ENCODE results near the gene BTF3.
"Not testable (repeated sequence)": the region's sequence is repeated elsewhere in the genome, so short reads cannot be mapped to it uniquely, and the experiment has no call there.

Gene BTF3

DNA sequence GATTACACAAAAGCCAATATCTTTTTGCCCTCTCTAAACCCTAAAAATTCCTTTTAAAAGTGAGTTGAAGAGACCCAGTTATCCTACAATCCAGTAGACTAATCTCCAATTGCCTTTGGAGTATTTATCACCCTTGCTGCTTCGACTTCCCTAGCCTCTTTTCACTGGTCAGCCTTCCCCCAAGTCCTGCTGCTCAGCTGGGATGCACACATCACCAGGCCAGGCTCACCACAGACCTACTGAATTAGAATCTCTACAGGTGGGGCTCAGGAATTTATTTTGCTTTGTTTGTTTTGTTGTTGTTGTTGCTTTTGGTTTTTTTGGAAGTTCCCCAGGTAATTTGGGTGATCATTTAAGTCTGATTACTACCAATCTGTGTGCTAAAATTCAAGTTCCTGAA lies 38.1 kb upstream of the BTF3 start:
- Histone ChIP-seq H3K4me1 (no peaks in the 10 kb centered on the region), H3K9me3 (no peaks in the 10 kb centered on the region), H3K27me3 (no peaks in the 10 kb centered on the region), H3K4me2 (no peak overlapping the region), H4K20me1 (no peaks in the 10 kb centered on the region), H3K36me3 (no peaks in the 10 kb centered on the region), H3K4me3 (no peak overlapping the region), H3K9ac (no peak overlapping the region), H3K27ac (no peak overlapping the region)
- TF ChIP-seq Cebpa-rat (IDR thresholded peaks at IDR 0.05): no peak

DNA sequence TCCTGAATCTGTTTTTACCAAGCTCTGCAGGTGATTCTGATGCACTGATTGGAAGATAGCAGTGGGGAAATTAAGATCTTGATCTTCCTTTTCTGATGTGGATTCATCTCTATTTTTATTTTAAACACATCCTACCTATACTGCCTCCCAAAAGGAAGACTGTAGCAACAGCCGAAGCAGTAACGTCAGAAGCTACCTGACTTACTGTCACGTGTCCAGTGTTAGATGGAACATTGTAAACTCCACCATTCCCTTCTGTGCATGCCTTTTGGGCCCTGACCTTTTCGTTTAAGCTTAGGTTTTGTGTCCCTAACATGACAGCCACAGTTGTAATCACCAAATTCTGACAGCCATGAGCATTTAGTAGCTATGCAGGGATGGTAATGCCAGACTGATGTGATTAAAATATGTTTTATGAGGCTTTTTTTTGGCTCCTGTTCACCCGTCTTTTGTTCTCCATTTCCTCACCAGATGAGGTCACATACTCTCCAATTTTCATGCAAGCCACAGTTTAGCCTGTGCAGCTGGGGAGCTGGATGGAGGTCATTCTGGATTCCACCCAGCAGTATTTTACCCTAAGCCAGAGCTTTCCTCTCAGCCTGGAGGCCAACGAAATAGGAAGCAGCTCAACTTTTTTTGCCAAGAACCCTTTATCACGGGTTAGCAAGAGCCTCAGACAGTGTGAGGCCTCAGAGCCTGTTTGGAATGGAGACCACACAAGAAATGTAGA lies 34.1 kb upstream of the BTF3 start:
- TF ChIP-seq Cebpa-rat (IDR thresholded peaks at IDR 0.05): no peak
- Histone ChIP-seq H3K4me3 (no peak overlapping the region), H3K27me3 (no peaks in the 10 kb centered on the region), H4K20me1 (no peaks in the 10 kb centered on the region), H3K36me3 (no peaks in the 10 kb centered on the region), H3K4me1 (no peaks in the 10 kb centered on the region), H3K9ac (no peak overlapping the region), H3K4me2 (no peak overlapping the region), H3K9me3 (no peaks in the 10 kb centered on the region), H3K27ac (no peak overlapping the region)

DNA sequence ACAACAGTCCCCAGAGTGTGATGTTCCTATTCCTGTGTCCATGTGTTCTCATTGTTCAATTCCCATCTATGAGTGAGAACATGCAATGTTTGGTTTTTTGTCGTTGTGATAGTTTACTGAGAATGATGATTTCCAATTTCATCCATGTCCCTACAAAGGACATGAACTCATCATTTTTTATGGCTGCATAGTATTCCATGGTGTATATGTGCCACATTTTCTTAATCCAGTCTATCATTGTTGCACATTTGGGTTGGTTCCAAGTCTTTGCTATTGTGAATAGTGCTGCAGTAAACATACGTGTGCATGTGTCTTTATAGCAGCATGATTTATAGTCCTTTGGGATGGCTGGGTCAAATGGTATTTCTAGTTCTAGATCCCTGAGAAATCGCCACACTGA lies 29.6 kb upstream of the BTF3 start:
- not testable (repeated sequence) for H4K20me1 ChIP-seq, H3K27me3 ChIP-seq, H3K4me1 ChIP-seq, H3K4me3 ChIP-seq, H3K27ac ChIP-seq, H3K9me3 ChIP-seq, H3K9ac ChIP-seq, H3K4me2 ChIP-seq, H3K36me3 ChIP-seq

DNA sequence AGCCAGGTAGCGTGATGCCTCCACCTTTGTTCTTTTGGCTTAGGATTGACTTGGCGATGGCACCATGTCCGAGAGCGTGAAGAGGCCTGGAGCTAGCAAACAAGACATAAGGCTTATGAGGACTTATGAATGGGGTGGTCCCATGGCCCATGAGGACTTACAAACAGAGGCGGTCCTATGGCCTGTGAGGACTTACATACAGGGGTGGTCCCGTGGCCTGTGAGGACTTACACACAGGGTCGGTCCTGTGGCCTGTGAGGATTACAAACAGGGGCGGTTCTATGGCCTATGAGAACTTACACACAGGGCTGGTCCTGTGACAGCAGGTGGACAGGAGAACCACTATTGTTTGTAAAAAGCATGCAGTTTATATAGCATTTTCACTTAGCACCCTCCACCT lies 28.4 kb upstream of the BTF3 start:
- H3K9ac ChIP-seq: no peak overlapping the region
- H3K27ac ChIP-seq: no peak overlapping the region
- no peaks in the 10 kb centered on the region; the same call in 1 of the 2 replicates for H3K9me3 ChIP-seq
- TF ChIP-seq Cebpa-rat (IDR thresholded peaks at IDR 0.05): no peak
- H3K4me1 ChIP-seq: no peaks in the 10 kb centered on the region
- no peaks in the 10 kb centered on the region for H3K36me3 ChIP-seq
- H3K4me2 ChIP-seq: no peak overlapping the region
- no peaks in the 10 kb centered on the region for H3K27me3 ChIP-seq
- H4K20me1 ChIP-seq: no peaks in the 10 kb centered on the region
- H3K4me3 ChIP-seq: no peak overlapping the region

DNA sequence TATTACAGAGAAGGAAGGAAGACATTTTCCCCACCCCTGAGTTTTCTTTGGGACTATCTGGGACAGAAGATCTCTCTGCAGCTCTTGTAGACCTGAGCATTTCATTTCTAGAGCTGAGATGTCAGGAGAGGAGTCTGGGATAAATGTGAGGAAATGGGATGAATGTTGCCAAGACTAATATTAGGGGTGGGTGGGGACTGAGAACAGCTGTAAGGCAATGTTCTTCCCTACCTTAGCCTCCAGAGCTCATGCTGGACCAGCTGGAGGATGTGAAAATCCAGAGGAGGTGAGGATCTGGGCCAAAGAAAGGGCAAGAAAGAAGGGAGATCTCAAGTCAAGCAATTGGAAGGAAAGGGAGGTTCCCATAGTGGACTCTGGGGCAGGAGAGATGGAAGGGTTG lies 26.6 kb upstream of the BTF3 start:
- Histone ChIP-seq H3K27ac (no peak overlapping the region), H3K4me2 (no peak overlapping the region), H3K4me1 (no peaks in the 10 kb centered on the region), H3K9me3 (no peaks in the 10 kb centered on the region; the same call in 1 of the 2 replicates), H3K4me3 (no peak overlapping the region), H4K20me1 (no peaks in the 10 kb centered on the region), H3K27me3 (no peaks in the 10 kb centered on the region), H3K9ac (no peak overlapping the region), H3K36me3 (no peaks in the 10 kb centered on the region)
- no peak for TF ChIP-seq Cebpa-rat (IDR thresholded peaks at IDR 0.05)

DNA sequence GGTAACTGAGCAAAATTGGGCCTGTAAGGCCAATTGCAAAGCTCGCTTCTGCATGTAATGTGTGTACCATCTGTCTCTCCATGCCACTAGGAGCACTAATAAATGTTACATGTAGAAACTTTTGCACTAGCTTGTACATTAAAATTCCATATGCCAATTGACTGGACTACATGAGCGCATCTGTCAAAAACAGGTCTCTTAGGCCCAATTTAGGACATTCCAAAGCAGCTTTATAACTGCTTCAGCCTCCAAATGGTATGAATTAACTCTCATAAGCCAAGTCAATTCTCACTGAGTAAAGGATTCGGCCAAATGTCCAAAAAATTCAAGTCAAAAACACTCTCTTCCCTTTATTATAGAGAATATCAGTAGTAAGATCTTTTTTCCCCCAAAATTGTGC lies 26.1 kb upstream of the BTF3 start:
- Histone ChIP-seq H3K4me3 (no peak overlapping the region), H3K36me3 (no peaks in the 10 kb centered on the region), H3K27ac (no peak overlapping the region), H4K20me1 (no peaks in the 10 kb centered on the region), H3K9me3 (no peaks in the 10 kb centered on the region; the same call in 1 of the 2 replicates), H3K4me1 (no peaks in the 10 kb centered on the region), H3K27me3 (no peaks in the 10 kb centered on the region), H3K4me2 (no peak overlapping the region), H3K9ac (no peak overlapping the region)
- no peak for TF ChIP-seq Cebpa-rat (IDR thresholded peaks at IDR 0.05)

GRCh38 chr5:73480500-73480899 lies 17.7 kb upstream of the BTF3 start:
- Histone ChIP-seq H4K20me1 (no peaks in the 10 kb centered on the region), H3K36me3 (no peaks in the 10 kb centered on the region), H3K27me3 (no peaks in the 10 kb centered on the region), H3K4me2 (no peak overlapping the region), H3K27ac (no peak overlapping the region), H3K4me3 (no peak overlapping the region), H3K9me3 (no peaks in the 10 kb centered on the region), H3K9ac (no peak overlapping the region), H3K4me1 (no peaks in the 10 kb centered on the region)
- no peak for TF ChIP-seq Cebpa-rat (IDR thresholded peaks at IDR 0.05)

DNA sequence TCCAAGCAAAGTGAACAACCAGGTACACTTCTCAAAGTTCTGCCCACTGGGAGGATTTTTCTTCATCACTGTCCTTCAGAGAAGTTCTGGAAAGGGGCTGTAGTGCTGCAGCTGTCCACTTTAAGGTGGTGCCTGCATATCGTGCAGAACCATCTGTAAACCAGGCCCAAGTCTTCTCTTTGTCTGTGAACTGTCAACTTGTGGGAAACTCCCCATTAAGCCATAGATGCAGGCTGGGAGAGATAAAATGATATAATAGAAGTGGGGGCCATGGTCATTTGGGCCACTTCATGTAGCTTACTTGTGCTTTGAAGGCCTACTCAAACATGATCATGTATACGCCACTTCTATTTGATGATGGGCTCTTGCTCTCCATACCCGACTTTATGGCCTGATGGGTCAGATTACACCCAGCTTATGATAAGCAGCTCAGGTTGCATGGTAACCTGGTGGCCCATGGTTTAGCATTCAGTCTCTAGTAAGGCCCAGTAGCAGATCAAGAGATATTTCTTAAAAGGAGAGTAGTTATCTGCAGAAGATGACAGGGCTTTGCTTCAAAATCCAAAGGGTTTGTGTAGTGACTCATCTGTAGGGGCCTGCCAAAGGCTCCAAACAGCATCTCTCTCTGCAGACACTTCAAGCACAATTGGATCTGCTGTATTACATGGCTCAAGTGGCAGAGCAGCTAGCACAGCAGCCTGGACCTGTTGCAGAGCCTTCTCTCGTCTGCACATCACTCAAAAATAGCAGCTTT lies 15.7 kb upstream of the BTF3 start:
- Histone ChIP-seq H3K9ac (no peak overlapping the region), H3K27me3 (no peaks in the 10 kb centered on the region), H4K20me1 (no peaks in the 10 kb centered on the region), H3K4me2 (no peak overlapping the region), H3K9me3 (no peaks in the 10 kb centered on the region), H3K4me3 (no peak overlapping the region), H3K27ac (no peak overlapping the region), H3K36me3 (no peaks in the 10 kb centered on the region), H3K4me1 (no peaks in the 10 kb centered on the region)
- TF ChIP-seq Cebpa-rat (IDR thresholded peaks at IDR 0.05): no peak

GRCh38 chr5:73483676-73484075 lies 14.6 kb upstream of the BTF3 start:
- H3K36me3 ChIP-seq: no peaks in the 10 kb centered on the region
- no peak overlapping the region for H3K4me3 ChIP-seq
- H3K27me3 ChIP-seq: no peaks in the 10 kb centered on the region
- H3K9ac ChIP-seq: no peak overlapping the region
- no peaks in the 10 kb centered on the region for H4K20me1 ChIP-seq
- TF ChIP-seq Cebpa-rat (IDR thresholded peaks at IDR 0.05): no peak
- no peaks in the 10 kb centered on the region for H3K9me3 ChIP-seq
- H3K4me2 ChIP-seq: no peak overlapping the region
- H3K27ac ChIP-seq: no peak overlapping the region
- no peaks in the 10 kb centered on the region for H3K4me1 ChIP-seq

DNA sequence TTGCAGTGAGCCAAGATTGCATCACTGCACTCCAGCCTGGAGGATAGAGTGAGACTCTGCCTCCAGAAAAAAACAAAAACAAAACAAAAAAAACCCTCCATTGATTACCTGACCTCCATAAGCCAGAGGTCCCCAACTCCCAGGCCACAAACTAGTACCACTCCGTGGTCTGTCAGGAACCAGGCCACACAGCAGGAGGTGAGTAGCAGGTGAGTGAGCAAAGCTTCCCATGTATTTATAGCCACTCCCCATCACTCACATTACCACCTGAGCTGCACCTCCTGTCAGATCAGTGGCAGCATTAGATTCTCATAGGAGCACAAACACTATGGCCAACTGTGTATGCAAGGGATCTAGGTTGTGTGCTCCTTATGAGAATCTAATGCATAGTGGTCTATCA lies 13.7 kb upstream of the BTF3 start:
- Histone ChIP-seq H3K4me1 (no peaks in the 10 kb centered on the region), H3K27ac (no peak overlapping the region), H3K9me3 (no peaks in the 10 kb centered on the region), H3K27me3 (no peaks in the 10 kb centered on the region), H3K4me2 (no peak overlapping the region), H3K36me3 (no peaks in the 10 kb centered on the region), H4K20me1 (no peaks in the 10 kb centered on the region), H3K4me3 (no peak overlapping the region), H3K9ac (no peak overlapping the region)
- TF ChIP-seq Cebpa-rat (IDR thresholded peaks at IDR 0.05): no peak
